HepG2 (cell line): ENCODE results near the gene CCDC175. TPM values are rescaled to one million over a fixed set of nuclear protein-coding genes. Genes with fewer than 3 reads are reported as not detected.

Experiments
- ATAC-seq: fragments of 200-7000 bp; cut with Tn5 transposase; 3 replicates; pipeline ENCODE4 v1.9.1; 2020; ENCODE audit warnings: mild to moderate bottlenecking, moderate library complexity
- BruUV-seq: library from RNA; stranded (reverse); fragments of 400-500 nt; replicated peaks from 2 replicates; lab custom pipeline; 2021; lab: Mats Ljungman, UMichigan
- CTCF ChIA-PET: fragments of 300-600 bp; formaldehyde crosslinking; extraction: SDS; loops from one replicate; lab custom pipeline; 2021; ENCODE audit warnings: low total read pairs, inconsistent platforms, low intra/inter-chr PET ratio; lab: Yijun Ruan, JAX
- POLR2A ChIA-PET: fragments of 350-600 bp; sonication (Branson Sonifier 250); formaldehyde crosslinking; loops from one replicate; lab custom pipeline; 2020; ENCODE audit warnings: antibody characterized with exemption, inconsistent platforms; lab: Yijun Ruan, JAX
- DNase-seq: peaks from one replicate; pipeline ENCODE4 v3.0.0-alpha.2; 2015; ENCODE audit warnings: low spot score
- FAIRE-seq: peaks from 3 replicates; lab custom pipeline; 2011; peaks lifted over from hg19 to GRCh38; lab: Jason Lieb, UNC
- H2AFZ ChIP-seq: one replicate; pipeline ENCODE4 v1.6.1; 2011; ENCODE audit warnings: low read length, inconsistent platforms
- H3K27ac ChIP-seq: fragments of 300-600 bp; 3 replicates; pipeline ENCODE4 v1.8.0; 2011; ENCODE audit warnings: mixed run types, mild to moderate bottlenecking, mixed read lengths, low read length, inconsistent platforms; ENCODE audit not compliant: insufficient read depth; ENCODE audit errors: extremely low read length
- H3K27me3 ChIP-seq, 2 experiments: fragments of 200-600 bp in 1 of 2; 2 replicates in 1 of 2; 3 replicates in 1 of 2; pipeline versions ENCODE4 v1.6.0 to v1.8.0; 2011; ENCODE audit warnings: low read length in 2 of 2, mild to moderate bottlenecking in 2 of 2, moderate library complexity in 2 of 2, inconsistent platforms in 1 of 2; ENCODE audit not compliant: insufficient read depth in 2 of 2, control insufficient read depth in 1 of 2
- H3K36me3 ChIP-seq, 2 experiments: fragments of 200-600 bp in 1 of 2; replicated peaks in 1 of 2; 2 replicates in 1 of 2; 3 replicates in 1 of 2; pipeline versions ENCODE4 v1.5.1 to v1.8.0; 2011; ENCODE audit warnings: low read length in 2 of 2, inconsistent platforms in 1 of 2; ENCODE audit not compliant: insufficient read depth in 2 of 2, control insufficient read depth in 1 of 2
- H3K4me1 ChIP-seq: 2 replicates; pipeline ENCODE4 v1.5.1; 2012; ENCODE audit warnings: low read length, inconsistent platforms; ENCODE audit not compliant: insufficient read depth
- H3K4me2 ChIP-seq: 2 replicates; pipeline ENCODE4 v1.6.0; 2011; ENCODE audit warnings: low read depth, low read length, inconsistent platforms
- H3K4me3 ChIP-seq, 3 experiments: fragments of 200-600 bp in 1 of 3; sonication (generic), shearing (Covaris generic) in 1 of 3; replicated peaks in 1 of 3; 2 replicates each; pipeline ENCODE4 v1.5.1; 2011 to 2016; ENCODE audit warnings: low read length in 3 of 3, inconsistent platforms in 2 of 3, low read depth in 2 of 3, mild to moderate bottlenecking in 2 of 3, control low read depth in 1 of 3, mixed read lengths in 1 of 3; ENCODE audit not compliant: insufficient read depth in 1 of 3
- H3K79me2 ChIP-seq: one replicate; pipeline ENCODE4 v1.6.1; 2011; ENCODE audit warnings: low read length, inconsistent platforms; ENCODE audit not compliant: insufficient read depth
- H3K9ac ChIP-seq: 2 replicates; pipeline ENCODE4 v1.6.0; 2011; ENCODE audit warnings: mild to moderate bottlenecking, low read depth, low read length, inconsistent platforms; ENCODE audit not compliant: insufficient read depth
- H3K9me3 ChIP-seq: 2 replicates; pipeline ENCODE4 v1.5.1; 2012; ENCODE audit warnings: mild to moderate bottlenecking, low read length
- H4K20me1 ChIP-seq: 2 replicates; pipeline ENCODE4 v1.6.0; 2011; ENCODE audit warnings: inconsistent platforms, mild to moderate bottlenecking, low read length, moderate library complexity; ENCODE audit not compliant: insufficient read depth
- HOXA5 ChIP-seq: sonication (generic); formaldehyde crosslinking; IDR thresholded peaks from 2 replicates; pipeline ENCODE4 v1.4.0; 2020; ENCODE audit warnings: missing genetic modification reagents
- MEIS2 ChIP-seq: sonication (generic); formaldehyde crosslinking; IDR thresholded peaks from 2 replicates; pipeline ENCODE4 v1.9.0; 2021; ENCODE audit warnings: mild to moderate bottlenecking, missing genetic modification reagents
- NR2C2 ChIP-seq: sonication (generic); formaldehyde crosslinking; IDR thresholded peaks from 2 replicates; pipeline ENCODE4 v1.4.0; 2020; ENCODE audit warnings: missing genetic modification reagents, mild to moderate bottlenecking, moderate library complexity, borderline replicate concordance
- NR2F1 ChIP-seq, 2 experiments: fragments of 450-650 bp in 1 of 2; formaldehyde crosslinking in 1 of 2; IDR thresholded peaks; 2 replicates each; pipeline versions ENCODE4 v1.5.0 to v1.6.1; 2016 to 2020; ENCODE audit warnings: mild to moderate bottlenecking in 1 of 2, missing compliant biosample characterization in 1 of 2, missing genetic modification reagents in 1 of 2, moderate library complexity in 1 of 2
- RBM22 ChIP-seq: fragments of 200-400 bp; formaldehyde crosslinking; optimal IDR thresholded peaks from 2 replicates; pipeline ENCODE3; 2017; ENCODE audit warnings: mild to moderate bottlenecking, low read length, moderate library complexity
- SMAD1 ChIP-seq: sonication (generic); formaldehyde crosslinking; IDR thresholded peaks from 2 replicates; pipeline ENCODE4 v1.4.0; 2020; ENCODE audit warnings: missing genetic modification reagents, low read depth, mild to moderate bottlenecking, borderline replicate concordance
- SMARCE1 ChIP-seq: fragments of 450-650 bp; IDR thresholded peaks from 2 replicates; pipeline ENCODE4 v1.6.1; 2017; ENCODE audit warnings: borderline replicate concordance
- SMYD3 ChIP-seq: sonication (generic); formaldehyde crosslinking; IDR thresholded peaks from 2 replicates; pipeline ENCODE4 v1.8.1; 2023; ENCODE audit warnings: mild to moderate bottlenecking, missing genetic modification reagents
- SRSF9 ChIP-seq: fragments of 200-400 bp; formaldehyde crosslinking; IDR thresholded peaks from 2 replicates; pipeline ENCODE4 v1.6.1; 2018; ENCODE audit warnings: borderline replicate concordance, mild to moderate bottlenecking, low read depth, low read length; ENCODE audit not compliant: insufficient read depth, poor library complexity, severe bottlenecking
- TGIF2 ChIP-seq: IDR thresholded peaks from 2 replicates; pipeline ENCODE4 v1.6.1; 2016; ENCODE audit warnings: control low read depth, missing compliant biosample characterization
- UBTF ChIP-seq: sonication (generic); formaldehyde crosslinking; IDR thresholded peaks from 2 replicates; pipeline ENCODE4 v1.4.0; 2020; ENCODE audit warnings: mild to moderate bottlenecking, missing genetic modification reagents
- ZNF180 ChIP-seq: sonication (generic); formaldehyde crosslinking; IDR thresholded peaks from 2 replicates; pipeline ENCODE4 v1.4.0; 2020; ENCODE audit warnings: low read depth, missing genetic modification reagents, borderline replicate concordance
- ZNF232 ChIP-seq: sonication (generic); formaldehyde crosslinking; IDR thresholded peaks from 2 replicates; pipeline ENCODE4 v1.4.0; 2020; ENCODE audit warnings: missing genetic modification reagents, borderline replicate concordance
- ZNF24 ChIP-seq: fragments of 450-650 bp; IDR thresholded peaks from 2 replicates; pipeline ENCODE4 v1.6.1; 2017; ENCODE audit warnings: antibody characterized with exemption, mild to moderate bottlenecking
- ZNF562 ChIP-seq: sonication (generic); formaldehyde crosslinking; IDR thresholded peaks from 2 replicates; pipeline ENCODE4 v1.8.0; 2022; ENCODE audit warnings: missing genetic modification reagents, borderline replicate concordance
- ZNF616 ChIP-seq: sonication (generic); formaldehyde crosslinking; IDR thresholded peaks from 2 replicates; pipeline ENCODE4 v1.5.0; 2020; ENCODE audit warnings: low read depth, mild to moderate bottlenecking, missing genetic modification reagents
- ZNF672 ChIP-seq: sonication (generic); formaldehyde crosslinking; IDR thresholded peaks from 2 replicates; pipeline ENCODE4 v1.8.1; 2022; ENCODE audit warnings: missing genetic modification reagents
- ZNF784 ChIP-seq: sonication (generic); formaldehyde crosslinking; IDR thresholded peaks from 2 replicates; pipeline ENCODE4 v1.5.1; 2020; ENCODE audit warnings: missing genetic modification reagents, mild to moderate bottlenecking, borderline replicate concordance
- WGBS: methylation state at CpG from one replicate; pipeline ENCODE4 v1.1.6; 2017; ENCODE audit warnings: low lambda C conversion rate; 5-methylcytosine and 5-hydroxymethylcytosine counted together
- in situ Hi-C: cut with HindIII; loops from 2 replicates; pipeline ENCODE4 v1.10.0; 2017; ENCODE audit warnings: low pct_unique_long_range_greater_than_20kb; ENCODE audit not compliant: extremely low pct_ligation_motif_present
- intact Hi-C: fragments of 100-400 bp; cut with micrococcal nuclease; formaldehyde crosslinking; loops from one replicate; pipeline ENCODE4 v1.10.0; 2022; ENCODE audit not compliant: unreplicated experiment
- polyA plus RNA-seq, 8 experiments: library from polyadenylated mRNA; depleted of rRNA in 3 of 8; stranded (reverse) in 7 of 8; unstranded in 1 of 8; fragments of >200 nt; fragmentation: Illumina TruSeq in 4 of 8; extraction: Trizol in 4 of 8; gene quantifications; 2 replicates each; pipeline versions ENCODE4 v1.2.1 to v1.2.3, GENCODE V29; 2011 to 2016; ENCODE audit warnings: low read depth in 4 of 8, missing spikeins in 1 of 8, mixed read lengths in 1 of 8; ENCODE audit not compliant: insufficient read depth in 1 of 8
- total RNA-seq, 5 experiments: library from RNA; depleted of rRNA; stranded (reverse); fragments of >200 nt; fragmentation: Illumina TruSeq; extraction: Trizol; gene quantifications; 2 replicates each; pipeline ENCODE4 v1.2.3, GENCODE V29; 2016; ENCODE audit warnings: low read depth in 1 of 5

The CCDC175 gene
- total and polyA plus RNA-seq, 2 of the 13 experiments (the other 11 are each of a cell fraction or from before 2014, with no cell fraction given): not detected

GRCh38 chr14:59585891-59586554 lies 9.4 kb upstream of the CCDC175 start (continued):
- TF ChIP-seq ZNF784 (CRISPR knock-in tag) (no peak), MEIS2 (no peak), ZNF672 (CRISPR knock-in tag) (no peak), NR2C2 (CRISPR knock-in tag) (no peak), SMYD3 (CRISPR knock-in tag) (no peak), ZNF24 (no peak), NR2F1 (CRISPR knock-in tag; IDR thresholded peaks at IDR 0.05) (no peak)

GRCh38 chr14:59583755-59584154 lies 7.1 kb upstream of the CCDC175 start:
- H3K27ac ChIP-seq: no peak overlapping the region
- FAIRE-seq (no peak), ATAC-seq (no peak), DNase-seq (no peak)
- H3K79me2 ChIP-seq: no peaks in the 10 kb centered on the region
- no peak overlapping the region for H3K4me2 ChIP-seq
- in situ Hi-C loops: loop anchor here (10.0 kb wide), 1 partner anchor 79 kb away; no protein-coding TSS in a partner anchor
- intact Hi-C loops: no loop called here
- H3K9me3 ChIP-seq: no peaks in the 10 kb centered on the region
- H3K4me3 ChIP-seq: no peak overlapping the region
- no peak for TF ChIP-seq SMAD1 (CRISPR knock-in tag)
- no peak for TF ChIP-seq HOXA5 (CRISPR knock-in tag)
- no peak for TF ChIP-seq UBTF (CRISPR knock-in tag)
- no peak for TF ChIP-seq ZNF616
- TF ChIP-seq RBM22: no peak
- no peak for TF ChIP-seq ZNF180 (CRISPR knock-in tag)
- TF ChIP-seq TGIF2 (CRISPR knock-in tag): no peak
- TF ChIP-seq SRSF9: no peak
- TF ChIP-seq SMARCE1: no peak
- TF ChIP-seq ZNF232 (CRISPR knock-in tag): no peak
- no peak for TF ChIP-seq ZNF562
- WGBS: 45% methylated on average over 2 of the region's 2 CpGs
- H3K27me3 ChIP-seq: 0 out of 5 replicates have a peak, but pooled peaks cover 0 to 2% of the 10 kb centered on the region in 2 experiments
- no peak overlapping the region for H2AFZ ChIP-seq
- ChIA-PET CTCF (no interaction called here), POLR2A (no interaction called here)
- no peaks in the 10 kb centered on the region for H3K4me1 ChIP-seq
- H3K36me3 ChIP-seq: no peaks in the 10 kb centered on the region
- no peaks in the 10 kb centered on the region for H4K20me1 ChIP-seq
- BruUV-seq: no TSS peak
- H3K9ac ChIP-seq: no peak overlapping the region
